Progenitor cell of endocrine pancreas (in vitro differentiated cells): ENCODE results near the gene ASCC3. TPM values are rescaled to one million over a fixed set of nuclear protein-coding genes. Genes with fewer than 3 reads are reported as not detected.

Experiments used
- DNase-seq: peaks from one replicate; pipeline ENCODE4 v3.0.0; 2021; ENCODE audit warnings: low spot score; ENCODE audit not compliant: unreplicated experiment
- H3K27ac Mint-ChIP-seq: 2 replicates; pipeline ENCODE4 v1.8.0; 2021; ENCODE audit warnings: mild to moderate bottlenecking, moderate library complexity, mixed read lengths
- H3K27me3 Mint-ChIP-seq: 2 replicates; pipeline ENCODE4 v1.8.0; 2021; ENCODE audit warnings: mixed read lengths
- H3K36me3 Mint-ChIP-seq: 2 replicates; pipeline ENCODE4 v1.8.0; 2022; ENCODE audit warnings: mixed read lengths; ENCODE audit not compliant: insufficient read depth
- H3K4me1 Mint-ChIP-seq: 2 replicates; pipeline ENCODE4 v1.8.0; 2021; ENCODE audit warnings: low read depth, mixed read lengths
- H3K4me3 Mint-ChIP-seq: 2 replicates; pipeline ENCODE4 v1.8.0; 2021; ENCODE audit warnings: low read depth, mild to moderate bottlenecking, moderate library complexity, mixed read lengths
- H3K9me3 Mint-ChIP-seq: 2 replicates; pipeline ENCODE4 v1.8.0; 2021; ENCODE audit warnings: low read depth, mixed read lengths
- CTCF ChIP-seq: fragments of 200-600 bp; sonication (generic); IDR thresholded peaks from one replicate; pipeline ENCODE4 v1.5.0; 2021; ENCODE audit warnings: antibody characterized with exemption, mild to moderate bottlenecking; ENCODE audit not compliant: unreplicated experiment
- total RNA-seq: library from RNA; stranded (reverse); gene quantifications from 2 replicates; pipeline ENCODE4 v1.2.1, GENCODE V29; 2021

The ASCC3 gene
- total RNA-seq, 1 donor from 2014 or later = 36.6 TPM

- Mint-ChIP-seq H3K4me1 (peaks cover 6% of the 10 kb centered on the region), H3K9me3 (no peaks in the 10 kb centered on the region), H3K36me3 (no peaks in the 10 kb centered on the region), H3K27me3 (no peaks in the 10 kb centered on the region), H3K4me3 (no peak overlapping the region), H3K27ac (no peak overlapping the region)
- no peak for DNase-seq
- TF ChIP-seq CTCF = no peak
Measured at GRCh38 chr6:100693249-100693927, 187.7 kb downstream of the ASCC3 start.

GRCh38 chr6:100691972-100692371 is 189.2 kb downstream of the ASCC3 start:
- no peak for DNase-seq
- Mint-ChIP-seq H3K27me3 (no peaks in the 10 kb centered on the region), H3K36me3 (no peaks in the 10 kb centered on the region), H3K4me3 (no peak overlapping the region), H3K27ac (no peak overlapping the region), H3K9me3 (no peaks in the 10 kb centered on the region), H3K4me1 (peaks cover 6% of the 10 kb centered on the region)
- no peak for TF ChIP-seq CTCF

GRCh38 chr6:100686216-100686615 is 194.9 kb downstream of the ASCC3 start:
- H3K4me1 Mint-ChIP-seq = no peaks in the 10 kb centered on the region
- H3K27ac Mint-ChIP-seq = no peak overlapping the region
- no peaks in the 10 kb centered on the region for H3K27me3 Mint-ChIP-seq

GRCh38 chr6:100685747-100686146 is 195.4 kb downstream of the ASCC3 start:
- Mint-ChIP-seq H3K9me3 (no peaks in the 10 kb centered on the region), H3K4me1 (no peaks in the 10 kb centered on the region), H3K36me3 (peaks cover 1% of the 10 kb centered on the region), H3K4me3 (no peak overlapping the region), H3K27ac (no peak overlapping the region), H3K27me3 (no peaks in the 10 kb centered on the region)
- no peak for DNase-seq
- no peak for TF ChIP-seq CTCF

More at GRCh38 chr6:100686216-100686615, 194.9 kb downstream of the ASCC3 start:
- TF ChIP-seq CTCF = no peak
- no peaks in the 10 kb centered on the region for H3K9me3 Mint-ChIP-seq
- no peak overlapping the region for H3K4me3 Mint-ChIP-seq
- DNase-seq = no peak
- peaks cover 1% of the 10 kb centered on the region for H3K36me3 Mint-ChIP-seq

- Mint-ChIP-seq H3K36me3 (no peaks in the 10 kb centered on the region), H3K4me3 (no peak overlapping the region), H3K9me3 (no peaks in the 10 kb centered on the region), H3K27ac (no peak overlapping the region), H3K27me3 (no peaks in the 10 kb centered on the region), H3K4me1 (peaks cover 2% of the 10 kb centered on the region)
- TF ChIP-seq CTCF = no peak
- DNase-seq = no peak
Measured at GRCh38 chr6:100680163-100680562, 201.0 kb downstream of the ASCC3 start.
